GM19468 (cell line): ENCODE measurements around the gene PLEKHN1.

Source experiments
- ATAC-seq: cut with Tn5 transposase; IDR thresholded peaks from one replicate; pipeline ENCODE4 v1.9.1; 2021; ENCODE audit warnings: mild to moderate bottlenecking, moderate library complexity, moderate number of reproducible peaks; ENCODE audit not compliant: unreplicated experiment; ENCODE audit errors: extremely low read depth

The PLEKHN1 gene

GRCh38 chr1:958823-959730 lies 7.2 kb upstream of the PLEKHN1 start, which contains the start of gene NOC2L:
NOC2L (minus strand) TSS chr1:959256; CDS start chr1:959240, 16 bp downstream.
- peak; percentile 12 for ATAC-seq

GRCh38 chr1:959731-960362 lies 6.4 kb upstream of the PLEKHN1 start:
- no peak for ATAC-seq

DNA sequence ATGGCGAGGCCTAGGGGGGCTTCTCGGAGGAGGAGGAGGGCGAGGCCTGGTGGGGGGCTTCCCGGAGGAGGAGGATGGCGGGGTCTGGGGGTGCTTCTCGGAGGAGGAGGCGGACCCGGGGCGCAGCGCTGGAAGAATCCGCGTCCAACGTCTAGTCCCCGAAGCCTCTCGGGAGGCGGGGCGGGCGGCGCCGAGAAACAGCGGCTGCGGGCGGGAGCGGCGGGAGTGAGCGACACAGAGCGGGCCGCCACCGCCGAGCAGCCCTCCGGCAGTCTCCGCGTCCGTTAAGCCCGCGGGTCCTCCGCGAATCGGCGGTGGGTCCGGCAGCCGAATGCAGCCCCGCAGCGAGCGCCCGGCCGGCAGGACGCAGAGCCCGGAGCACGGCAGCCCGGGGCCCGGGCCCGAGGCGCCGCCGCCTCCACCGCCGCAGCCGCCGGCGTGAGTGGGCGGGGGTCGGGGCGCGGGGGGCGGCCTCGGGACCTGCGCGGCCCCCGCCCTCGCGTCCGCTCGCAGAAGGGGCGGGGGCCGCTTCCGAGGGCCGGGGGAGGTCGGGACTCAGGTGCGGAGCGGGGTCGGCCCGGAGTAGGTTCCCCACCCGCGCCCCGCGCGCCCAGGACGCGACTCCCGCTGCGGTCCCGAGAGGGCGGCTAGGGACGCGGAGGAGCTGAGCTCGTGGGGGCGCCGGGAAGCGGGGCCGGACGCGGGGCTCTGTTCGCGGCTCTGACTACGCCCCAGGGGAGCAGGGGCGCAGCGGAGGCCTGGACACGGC lies 5.7 kb upstream of the PLEKHN1 start, which contains the start of gene KLHL17:
KLHL17 (plus strand) TSS at position 222 of the 769 bp plus-strand sequence; CDS start at position 332, 110 bp downstream.
- ATAC-seq: no peak

- no peak for ATAC-seq
These were observed 5.1 kb upstream of the PLEKHN1 start for GRCh38 chr1:961132-961669.

- ATAC-seq: no peak
These were observed 3.6 kb upstream of the PLEKHN1 start for GRCh38 chr1:962381-963300.

DNA sequence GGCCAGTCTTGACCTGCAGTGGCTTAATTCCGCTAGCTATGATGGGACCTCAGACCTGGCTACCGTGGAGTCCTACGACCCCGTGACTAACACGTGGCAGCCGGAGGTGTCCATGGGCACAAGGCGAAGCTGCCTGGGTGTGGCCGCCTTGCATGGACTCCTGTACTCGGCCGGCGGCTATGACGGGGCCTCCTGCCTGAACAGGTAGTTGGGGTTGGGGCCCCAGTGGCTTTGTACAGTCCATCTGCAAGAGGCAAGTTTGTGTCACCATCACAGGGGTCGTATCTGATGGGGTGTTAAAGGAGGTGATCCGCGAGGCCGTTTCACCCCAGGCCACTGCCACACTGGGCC lies 3.0 kb upstream of the PLEKHN1 start:
- ATAC-seq: no peak

DNA sequence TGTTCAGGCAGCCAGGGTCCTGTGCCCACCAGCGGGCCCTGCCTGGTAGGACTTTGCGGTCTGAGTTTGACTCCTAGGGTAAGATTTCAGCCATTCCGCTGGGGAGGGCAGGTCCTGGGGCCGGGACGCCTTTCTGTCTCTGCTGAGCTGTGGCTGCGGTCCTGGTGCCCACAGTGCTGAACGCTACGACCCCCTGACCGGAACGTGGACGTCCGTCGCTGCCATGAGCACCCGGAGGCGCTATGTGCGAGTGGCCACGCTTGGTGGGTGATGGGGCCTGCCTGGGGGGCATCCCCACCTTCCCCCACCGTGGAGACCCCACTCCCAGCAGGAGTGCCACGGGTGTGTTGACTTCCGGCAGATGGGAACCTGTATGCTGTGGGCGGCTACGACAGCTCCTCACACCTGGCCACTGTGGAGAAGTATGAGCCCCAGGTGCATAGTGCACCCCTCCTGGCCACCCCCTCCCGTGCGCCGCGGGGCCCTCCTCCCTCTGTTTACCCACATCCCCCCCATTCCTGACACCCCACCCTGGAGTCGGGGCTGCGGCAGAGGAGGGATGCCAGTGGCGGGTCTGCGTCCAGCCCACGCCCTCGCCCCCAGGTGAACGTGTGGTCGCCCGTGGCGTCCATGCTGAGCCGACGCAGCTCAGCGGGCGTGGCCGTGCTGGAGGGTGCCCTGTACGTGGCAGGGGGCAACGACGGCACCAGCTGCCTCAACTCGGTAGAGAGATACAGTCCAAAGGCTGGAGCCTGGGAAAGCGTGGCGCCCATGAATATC lies 2.3 kb upstream of the PLEKHN1 start:
- ATAC-seq: no peak

DNA sequence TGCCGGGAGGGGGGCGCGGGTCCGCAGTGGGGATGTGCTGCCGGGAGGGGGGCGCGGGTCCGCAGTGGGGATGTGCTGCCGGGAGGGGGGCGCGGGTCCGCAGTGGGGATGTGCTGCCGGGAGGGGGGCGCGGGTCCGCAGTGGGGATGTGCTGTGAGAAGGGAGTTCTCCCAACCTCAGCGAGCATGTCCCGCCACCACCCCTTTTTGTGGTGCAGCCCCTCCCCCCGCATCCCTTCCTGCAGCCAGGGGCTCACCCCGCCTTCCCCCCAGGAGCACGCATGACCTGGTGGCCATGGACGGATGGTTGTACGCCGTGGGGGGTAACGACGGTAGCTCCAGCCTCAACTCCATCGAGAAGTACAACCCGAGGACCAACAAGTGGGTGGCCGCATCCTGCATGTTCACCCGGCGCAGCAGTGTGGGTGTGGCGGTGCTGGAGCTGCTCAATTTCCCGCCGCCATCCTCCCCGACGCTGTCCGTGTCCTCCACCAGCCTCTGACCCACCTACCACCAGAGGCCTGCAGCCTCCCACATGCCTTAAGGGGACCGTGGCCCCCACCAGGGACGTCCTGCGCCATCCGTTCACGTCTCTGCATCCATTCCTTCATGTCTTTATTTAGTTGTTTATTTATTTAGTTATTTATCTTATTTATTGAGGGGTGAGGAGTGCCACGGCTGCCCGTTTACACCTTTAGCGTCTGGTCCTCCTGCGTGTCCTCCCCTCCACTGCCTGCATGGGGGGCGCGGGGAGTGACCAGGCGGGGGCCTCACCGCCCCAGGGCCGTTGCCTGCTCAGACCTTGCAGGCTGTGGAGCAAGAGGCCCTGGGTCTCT lies 1.4 kb upstream of the PLEKHN1 start:
- ATAC-seq: no peak

- ATAC-seq: no peak
These were observed 652 bp upstream of the PLEKHN1 start for GRCh38 chr1:965526-966134.

DNA sequence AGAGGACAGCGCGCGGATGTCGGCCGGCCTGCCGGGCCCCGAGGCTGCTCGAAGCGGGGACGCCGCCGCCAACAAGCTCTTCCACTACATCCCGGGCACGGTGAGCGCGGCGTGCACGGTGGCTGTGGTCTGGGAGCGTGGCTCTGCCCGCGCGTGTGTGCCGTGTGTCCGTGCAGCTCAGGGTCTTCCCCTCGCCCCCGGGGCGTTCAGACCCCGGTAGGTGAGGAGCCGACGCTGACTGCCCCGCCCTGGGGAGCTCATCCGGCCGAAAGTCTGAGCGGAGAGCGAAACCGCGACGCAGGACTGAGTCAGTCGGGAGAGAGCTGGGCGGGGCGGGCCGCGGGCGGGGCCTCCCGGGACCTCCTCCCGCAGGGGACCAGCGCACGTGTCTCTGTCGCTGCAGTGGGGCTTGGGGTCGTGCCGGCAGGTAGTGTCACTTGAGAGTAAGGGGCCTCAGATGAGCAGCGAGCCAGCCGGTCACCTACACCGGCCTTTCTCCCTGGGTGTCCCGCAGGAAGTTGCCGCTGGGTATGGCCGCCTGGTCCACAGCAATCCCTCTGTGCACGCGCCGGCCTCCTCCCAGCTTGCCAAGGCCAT lies 520 bp downstream of the PLEKHN1 start:
- no peak for ATAC-seq

- ATAC-seq: no peak
These were observed 1.4 kb downstream of the PLEKHN1 start for GRCh38 chr1:967466-968343.

DNA sequence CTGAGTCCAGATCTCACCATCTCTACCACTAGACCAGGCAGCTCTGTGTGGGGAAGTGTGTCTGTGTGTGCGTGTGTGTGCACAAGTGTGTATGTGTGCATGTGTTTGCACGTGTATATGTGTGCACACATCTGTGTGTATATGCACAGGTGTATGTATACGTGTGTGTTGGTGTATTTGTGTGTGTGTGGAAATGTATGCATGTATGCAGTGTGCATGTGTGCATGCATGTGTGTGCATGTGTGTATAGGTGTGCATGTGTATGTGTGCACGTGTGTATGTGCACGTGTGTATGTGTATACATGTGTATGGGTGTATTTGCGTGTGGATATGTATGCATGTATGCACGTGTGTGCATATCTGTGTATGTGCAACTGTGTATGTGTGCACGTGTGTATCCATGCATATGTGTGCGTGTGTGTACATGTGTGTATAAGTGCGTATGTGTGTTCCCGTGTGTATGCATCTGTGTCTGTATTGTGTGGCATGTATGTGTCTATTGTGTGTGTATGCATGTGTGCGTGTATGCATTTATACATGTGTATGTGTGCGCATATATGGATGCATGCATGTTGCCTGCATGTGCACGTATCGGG lies 3.1 kb downstream of the PLEKHN1 start:
- ATAC-seq: no peak

DNA sequence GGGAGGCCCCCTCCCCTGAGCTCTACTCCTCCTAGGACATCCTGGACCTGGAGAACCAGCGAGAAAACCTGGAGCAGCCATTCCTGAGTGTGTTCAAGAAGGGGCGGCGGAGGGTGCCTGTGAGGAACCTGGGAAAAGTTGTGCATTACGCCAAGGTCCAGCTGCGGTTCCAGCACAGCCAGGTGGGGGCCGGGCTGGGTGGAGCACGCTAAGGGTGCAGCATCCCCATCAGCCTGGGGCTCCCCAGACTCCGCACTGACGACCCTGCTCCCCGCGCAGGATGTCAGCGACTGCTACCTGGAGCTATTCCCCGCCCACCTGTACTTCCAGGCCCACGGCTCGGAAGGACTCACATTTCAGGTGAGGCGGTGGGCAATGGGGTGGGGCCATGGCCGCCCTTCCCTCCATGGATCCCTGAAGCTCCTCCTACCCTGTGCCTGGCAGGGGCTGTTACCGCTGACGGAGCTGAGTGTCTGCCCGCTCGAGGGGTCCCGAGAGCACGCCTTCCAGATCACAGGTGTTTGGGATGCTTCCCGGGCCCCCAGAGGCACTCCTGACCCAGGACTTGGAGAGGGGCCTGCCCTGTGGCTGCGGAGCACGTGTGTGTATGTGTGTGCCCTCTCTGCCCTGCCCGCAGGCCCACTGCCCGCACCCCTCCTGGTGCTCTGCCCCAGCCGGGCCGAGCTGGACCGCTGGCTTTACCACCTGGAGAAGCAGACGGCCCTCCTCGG lies 4.1 kb downstream of the PLEKHN1 start:
- ATAC-seq: no peak

DNA sequence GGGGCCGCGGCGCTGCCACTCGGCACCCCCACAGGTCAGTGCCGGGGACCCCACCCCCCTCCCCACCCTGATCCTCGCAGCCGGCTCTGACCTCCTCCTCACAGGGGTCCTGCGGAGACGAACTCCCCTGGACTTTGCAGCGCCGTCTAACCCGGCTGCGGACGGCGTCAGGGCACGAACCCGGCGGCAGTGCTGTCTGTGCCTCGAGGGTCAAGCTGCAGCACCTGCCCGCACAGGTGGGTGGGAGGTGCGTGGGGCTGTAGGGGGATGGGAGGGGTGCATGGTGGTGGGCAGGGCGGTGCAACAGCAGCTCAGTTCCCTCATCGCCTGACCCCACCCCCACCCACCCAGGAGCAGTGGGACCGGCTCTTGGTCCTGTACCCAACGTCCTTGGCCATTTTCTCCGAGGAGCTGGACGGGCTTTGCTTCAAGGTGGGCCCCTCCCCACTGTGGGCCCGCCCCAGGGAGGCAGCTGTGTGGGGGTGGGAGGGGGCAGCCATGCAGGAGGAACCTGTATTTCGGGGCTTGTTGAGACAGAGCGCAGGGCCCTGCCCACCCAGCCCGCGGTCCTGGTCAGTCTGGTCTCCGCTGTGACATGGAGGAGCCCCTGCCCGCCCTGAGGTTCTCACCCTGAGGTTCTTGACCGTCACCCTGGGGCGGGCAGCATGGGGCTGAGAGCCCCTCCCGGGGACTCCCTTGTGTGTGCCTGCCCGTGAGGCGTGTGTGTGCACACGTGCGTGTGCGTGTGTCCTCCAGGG lies 4.9 kb downstream of the PLEKHN1 start:
- no peak for ATAC-seq
